ENCODE results near the gene PAQR7.

Gene PAQR7

GRCh38 chr1:25872713-25873112, 2.8 kb downstream of the PAQR7 start:
- FAIRE-seq = no peak

- no peak for FAIRE-seq
Measured at GRCh38 chr1:25871704-25872494, 3.6 kb downstream of the PAQR7 start.

GRCh38 chr1:25871086-25871703, 4.3 kb downstream of the PAQR7 start:
- no peak for FAIRE-seq

GRCh38 chr1:25870614-25871013, 4.9 kb downstream of the PAQR7 start:
- FAIRE-seq = no peak

GRCh38 chr1:25869909-25870606, 5.5 kb downstream of the PAQR7 start:
- FAIRE-seq = no peak

GRCh38 chr1:25867210-25867991, 8.1 kb downstream of the PAQR7 start:
- no peak for FAIRE-seq

GRCh38 chr1:25866288-25866687, 9.2 kb downstream of the PAQR7 start:
- no peak for FAIRE-seq

- no peak for FAIRE-seq
Measured at GRCh38 chr1:25864434-25864833, 11.1 kb downstream of the PAQR7 start.

GRCh38 chr1:25863486-25864262, 11.8 kb downstream of the PAQR7 start:
- FAIRE-seq = no peak

GRCh38 chr1:25862785-25863485, 12.6 kb downstream of the PAQR7 start:
- no peak for FAIRE-seq

GRCh38 chr1:25861316-25862286, 13.9 kb downstream of the PAQR7 start:
- no peak for FAIRE-seq

GRCh38 chr1:25858906-25859789, 16.4 kb downstream of the PAQR7 start, which contains the start of gene AUNIP:
Gene AUNIP (minus strand): TSS chr1:25859457. CDS start chr1:25859357, 100 bp downstream.
- FAIRE-seq = no peak

- FAIRE-seq = no peak
Measured at GRCh38 chr1:25858494-25858893, 17.0 kb downstream of the PAQR7 start.

- no peak for FAIRE-seq
Measured at GRCh38 chr1:25856856-25857255, 18.7 kb downstream of the PAQR7 start.

- FAIRE-seq = no peak
Measured at GRCh38 chr1:25854554-25854953, 21.0 kb downstream of the PAQR7 start.

GRCh38 chr1:25848531-25848930, 27.0 kb downstream of the PAQR7 start:
- no peak for FAIRE-seq

GRCh38 chr1:25847929-25848328, 27.6 kb downstream of the PAQR7 start:
- no peak for FAIRE-seq

GRCh38 chr1:25845664-25846063, 29.8 kb downstream of the PAQR7 start:
- FAIRE-seq = no peak

All from G401.6 (cell line).